HG03139 (cell line): ENCODE data around the gene FCHO2.

Experiments
- ATAC-seq: cut with Tn5 transposase; IDR thresholded peaks from one replicate; pipeline ENCODE4 v1.9.1; 2021; ENCODE audit not compliant: unreplicated experiment

Gene FCHO2

DNA sequence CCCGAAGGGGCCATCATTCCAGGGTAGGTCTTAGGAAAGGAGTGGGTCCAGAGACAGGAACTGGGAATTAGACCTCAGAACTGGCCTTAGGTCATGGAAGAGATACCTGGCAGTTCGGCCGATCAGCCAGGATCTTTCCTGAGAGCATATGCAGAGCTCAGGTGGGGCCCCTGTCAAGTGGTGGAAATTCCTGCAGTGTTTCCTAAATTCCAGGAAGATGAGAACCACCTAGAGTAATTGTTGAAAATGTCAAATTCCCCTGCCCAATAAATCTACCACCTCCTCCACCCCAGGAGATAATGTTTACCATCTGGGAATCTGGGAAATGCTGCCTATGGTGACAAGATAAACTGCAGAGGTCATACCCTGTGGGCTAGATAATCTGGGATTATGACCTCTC, 179.2 kb downstream of the FCHO2 start:
- ATAC-seq, result no peak

DNA sequence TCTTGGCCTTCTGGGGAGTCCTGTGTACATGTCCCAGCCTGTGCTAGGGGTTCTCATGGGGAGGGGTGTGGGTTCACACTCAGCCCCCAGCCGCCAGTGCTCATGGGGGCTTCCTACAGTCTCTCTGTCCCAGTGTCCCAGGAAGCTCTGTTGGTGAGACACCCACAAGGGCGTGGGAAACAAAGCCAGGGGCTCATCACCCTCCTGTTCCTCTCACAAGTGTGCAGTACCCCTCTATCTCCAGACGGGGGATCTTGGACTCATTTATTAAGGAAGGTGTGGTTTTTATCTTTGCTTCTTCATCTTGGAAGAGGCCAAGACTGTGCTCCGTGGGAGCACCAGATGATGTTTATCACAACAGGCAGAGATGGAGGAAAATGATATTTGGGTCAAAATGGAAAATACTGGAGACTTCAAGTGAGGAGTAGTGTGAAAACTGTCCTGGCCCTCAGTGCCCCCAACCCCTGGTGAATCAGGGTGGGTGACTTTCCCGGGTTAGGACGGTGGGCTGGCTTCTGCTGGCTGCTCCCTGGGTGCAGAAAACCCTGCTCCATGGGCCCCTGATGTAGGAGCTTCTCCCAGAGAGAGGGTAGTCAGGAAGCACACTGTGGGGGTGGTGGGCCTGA, 179.7 kb downstream of the FCHO2 start:
- ATAC-seq, result no peak

- ATAC-seq, result no peak
These were observed 180.3 kb downstream of the FCHO2 start for GRCh38 chr5:73136055-73136562.

DNA sequence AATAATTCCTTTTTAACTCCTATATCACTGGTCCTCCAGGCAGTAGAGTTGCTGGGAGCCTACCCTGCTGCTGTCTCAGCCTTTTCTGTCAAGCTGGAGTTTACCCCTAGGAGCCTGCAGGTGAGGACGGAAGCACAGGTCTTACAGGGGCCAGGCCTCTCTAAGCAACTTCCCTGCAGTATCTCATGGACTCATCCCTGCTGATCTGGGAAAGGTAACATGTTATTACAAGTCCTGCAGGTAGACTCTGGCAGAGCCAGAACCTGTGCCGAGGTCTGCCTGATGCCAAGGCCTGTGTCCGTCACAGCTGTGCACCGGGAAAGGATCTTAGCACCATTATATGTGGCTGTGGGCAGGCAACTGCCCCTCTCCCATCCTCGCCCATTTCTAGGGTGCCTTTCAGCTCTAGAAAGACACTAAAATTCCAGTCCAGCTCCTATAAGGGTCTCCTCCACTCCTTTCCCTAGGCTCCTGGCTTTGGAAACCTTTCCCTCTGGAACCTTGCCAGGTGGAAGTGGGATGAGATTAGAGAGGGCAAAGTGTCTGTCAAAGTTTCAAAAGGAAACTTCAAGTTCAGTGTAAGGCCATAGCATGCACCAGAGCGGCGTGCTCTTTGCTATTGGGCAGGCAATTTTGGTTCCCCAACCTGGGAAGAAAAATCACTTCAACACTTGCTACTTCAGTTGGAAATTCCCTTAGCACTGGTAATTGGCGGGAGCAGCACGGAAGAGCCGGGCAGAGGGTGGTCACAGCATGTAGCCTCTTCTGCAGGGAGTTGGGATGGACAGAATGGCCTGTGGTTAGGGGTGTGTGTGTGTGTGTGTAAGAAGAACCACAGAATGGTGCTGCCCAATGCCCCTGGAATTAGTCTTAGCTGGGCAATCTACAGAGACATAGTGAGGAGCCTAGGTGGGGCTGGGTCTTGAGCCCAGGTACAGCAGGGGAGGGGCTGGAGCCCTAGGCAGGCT, 182.0 kb downstream of the FCHO2 start:
- no peak for ATAC-seq

DNA sequence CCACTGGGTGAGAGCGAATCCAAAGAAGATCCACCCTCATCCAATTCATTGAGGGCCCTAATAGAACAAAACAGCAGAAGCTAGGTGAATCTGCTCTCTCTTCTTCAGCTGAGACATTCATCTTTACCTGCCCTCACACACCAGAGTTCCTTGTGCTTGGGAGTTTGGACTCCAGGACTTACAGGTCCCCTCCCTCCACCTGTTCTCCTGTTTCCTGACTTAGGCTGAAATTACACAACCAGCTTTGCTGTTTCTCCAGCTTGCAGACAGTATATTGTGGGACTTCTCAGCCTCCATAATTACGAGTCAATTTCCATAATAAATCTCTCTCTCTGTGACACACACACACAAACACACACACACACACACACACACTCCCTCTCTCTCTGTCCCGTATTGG, 183.6 kb downstream of the FCHO2 start:
- ATAC-seq, result no peak
